GM12878 (cell line): ENCODE data around the gene NDUFB4. TPM values are rescaled to one million over a fixed set of nuclear protein-coding genes. Genes with fewer than 3 reads are reported as not detected.

Source experiments
- ATAC-seq: fragments of 200-7000 bp; cut with Tn5 transposase; 3 replicates; pipeline ENCODE4 v1.9.1; 2020; ENCODE audit warnings: mild to moderate bottlenecking, moderate library complexity
- BruUV-seq: library from RNA; stranded (reverse); fragments of 400-500 nt; replicated peaks from 2 replicates; lab custom pipeline; 2021; lab: Mats Ljungman, UMichigan
- CTCF ChIA-PET: fragments of 300-600 bp; sonication (Branson Sonifier 250); formaldehyde crosslinking; extraction: SDS; loops from one replicate; lab custom pipeline; 2021; ENCODE audit warnings: inconsistent platforms; lab: Yijun Ruan, JAX
- POLR2A ChIA-PET: fragments of 350-600 bp; formaldehyde crosslinking; extraction: SDS; loops from one replicate; lab custom pipeline; 2021; ENCODE audit warnings: inconsistent platforms; lab: Charles Lee
- RAD21 ChIA-PET: fragments of 300-600 bp; sonication (Branson Sonifier 250); formaldehyde crosslinking; loops from one replicate; lab custom pipeline; 2023; ENCODE audit warnings: antibody characterized with exemption; ENCODE audit not compliant: unreplicated experiment; lab: Charles Lee
- SMC1A ChIA-PET: fragments of 300-600 bp; sonication (Branson Sonifier 250); formaldehyde crosslinking; loops from one replicate; lab custom pipeline; 2023; ENCODE audit not compliant: unreplicated experiment, uncharacterized antibody; lab: Charles Lee
- DNase-seq: peaks from one replicate; pipeline ENCODE4 v3.0.0-alpha.2; 2011; ENCODE audit warnings: low read depth, low spot score
- FAIRE-seq: peaks from 3 replicates; lab custom pipeline; 2011; peaks lifted over from hg19 to GRCh38; lab: Jason Lieb, UNC
- H2AFZ ChIP-seq: 2 replicates; pipeline ENCODE4 v1.6.0; 2011; ENCODE audit warnings: low read depth, low read length, control low read depth; ENCODE audit not compliant: control insufficient read depth
- H3K27ac ChIP-seq: 2 replicates; pipeline ENCODE4 v1.5.1; 2011; ENCODE audit warnings: control low read depth; ENCODE audit not compliant: control insufficient read depth, insufficient read depth
- H3K27me3 ChIP-seq, 2 experiments: replicated peaks in 1 of 2; 2 replicates each; pipeline versions ENCODE4 v1.6.0 to v1.6.1; 2011; ENCODE audit warnings: low read length in 1 of 2; ENCODE audit not compliant: control insufficient read depth in 2 of 2, insufficient read depth in 2 of 2
- H3K36me3 ChIP-seq, 2 experiments: 2 replicates each; pipeline ENCODE4 v1.5.1; 2011; ENCODE audit warnings: low read length in 1 of 2; ENCODE audit not compliant: control insufficient read depth in 2 of 2, insufficient read depth in 2 of 2
- H3K4me1 ChIP-seq: 2 replicates; pipeline ENCODE4 v1.6.1; 2011; ENCODE audit warnings: mild to moderate bottlenecking, low read length, moderate library complexity, mixed read lengths; ENCODE audit not compliant: control insufficient read depth, insufficient read depth
- H3K4me2 ChIP-seq: 2 replicates; pipeline ENCODE4 v1.6.0; 2011; ENCODE audit warnings: control low read depth; ENCODE audit not compliant: control insufficient read depth, insufficient read depth
- H3K4me3 ChIP-seq: fragments of 200-600 bp; sonication (generic); 2 replicates; pipeline ENCODE4 v1.5.1; 2016
- H3K79me2 ChIP-seq: 2 replicates; pipeline ENCODE4 v1.6.0; 2011; ENCODE audit warnings: low read length; ENCODE audit not compliant: control insufficient read depth, insufficient read depth
- H3K9ac ChIP-seq: 2 replicates; pipeline ENCODE4 v1.8.0; 2011; ENCODE audit warnings: low read length, control low read depth, mixed read lengths; ENCODE audit not compliant: control insufficient read depth, insufficient read depth
- H3K9me3 ChIP-seq: replicated peaks from 3 replicates; pipeline ENCODE4 v1.5.1; 2011; ENCODE audit warnings: mild to moderate bottlenecking, low read length; ENCODE audit not compliant: control insufficient read depth, insufficient read depth
- H4K20me1 ChIP-seq: 2 replicates; pipeline ENCODE4 v1.6.0; 2011; ENCODE audit not compliant: control insufficient read depth, insufficient read depth
- BCL3 ChIP-seq: IDR thresholded peaks from 2 replicates; pipeline ENCODE4 v1.6.1; 2011; ENCODE audit warnings: borderline replicate concordance, low read depth, mild to moderate bottlenecking, moderate library complexity, low read length; ENCODE audit not compliant: insufficient read depth, poor library complexity, severe bottlenecking
- BHLHE40 ChIP-seq, 2 experiments: fragments of 450-650 bp in 1 of 2; IDR thresholded peaks; 2 replicates each; pipeline ENCODE4 v1.6.1; 2011 to 2017; ENCODE audit warnings: low read depth in 2 of 2, borderline replicate concordance in 1 of 2, improper control_type of control experiment in 1 of 2, low read length in 1 of 2, mild to moderate bottlenecking in 1 of 2
- E2F4 ChIP-seq: IDR thresholded peaks from 2 replicates; pipeline ENCODE4 v1.6.1; 2012; ENCODE audit warnings: low read depth, low read length, improper control_type of control experiment
- EED ChIP-seq: sonication (generic); IDR thresholded peaks from 2 replicates; pipeline ENCODE4 v1.6.1; 2016; ENCODE audit warnings: antibody characterized with exemption, low read depth
- FOXM1 ChIP-seq: IDR thresholded peaks from 2 replicates; pipeline ENCODE4 v1.6.1; 2012; ENCODE audit warnings: low read depth, mild to moderate bottlenecking, inconsistent platforms, low read length, moderate library complexity
- GATAD2B ChIP-seq: fragments of 450-650 bp; conservative IDR thresholded peaks from 2 replicates; pipeline ENCODE4 v1.6.1; 2017; ENCODE audit warnings: low read depth, mild to moderate bottlenecking, moderate library complexity
- HCFC1 ChIP-seq: fragments of 150-350 bp; IDR thresholded peaks from 2 replicates; pipeline ENCODE4 v1.6.1; 2014; ENCODE audit warnings: low read length
- HDAC6 ChIP-seq: fragments of 200-600 bp; sonication (generic); IDR thresholded peaks from one replicate; pipeline ENCODE4 v1.8.0; 2017; ENCODE audit warnings: antibody characterized with exemption; ENCODE audit not compliant: unreplicated experiment
- KDM1A ChIP-seq: fragments of 200-600 bp; sonication (generic); IDR thresholded peaks from 2 replicates; pipeline ENCODE4 v1.6.1; 2016; ENCODE audit warnings: borderline replicate concordance
- MAX ChIP-seq: IDR thresholded peaks from 2 replicates; pipeline ENCODE4 v1.6.1; 2012; ENCODE audit warnings: low read depth, low read length, improper control_type of control experiment
- MTA2 ChIP-seq: fragments of 450-650 bp; IDR thresholded peaks from 2 replicates; pipeline ENCODE4 v1.6.1; 2016; ENCODE audit warnings: low read depth, mild to moderate bottlenecking, moderate library complexity
- PML ChIP-seq: IDR thresholded peaks from 2 replicates; pipeline ENCODE4 v1.6.1; 2012; ENCODE audit warnings: low read length, inconsistent platforms
- RB1 ChIP-seq: fragments of 450-650 bp; formaldehyde crosslinking; IDR thresholded peaks from 2 replicates; pipeline ENCODE4 v1.6.1; 2017; ENCODE audit warnings: mild to moderate bottlenecking, borderline replicate concordance
- RFX5 ChIP-seq: IDR thresholded peaks from 2 replicates; pipeline ENCODE4 v1.6.1; 2011; ENCODE audit warnings: low read depth, low read length, improper control_type of control experiment
- SIN3A ChIP-seq: IDR thresholded peaks from 2 replicates; pipeline ENCODE4 v1.6.1; 2012; ENCODE audit warnings: low read depth, low read length, improper control_type of control experiment
- SMAD1 ChIP-seq: fragments of 450-650 bp; IDR thresholded peaks from 2 replicates; pipeline ENCODE4 v1.6.1; 2018; ENCODE audit warnings: mild to moderate bottlenecking, low read depth; ENCODE audit not compliant: partially characterized antibody
- SMARCA5 ChIP-seq: fragments of 450-650 bp; IDR thresholded peaks from 2 replicates; pipeline ENCODE4 v1.6.1; 2017; ENCODE audit warnings: mild to moderate bottlenecking
- SUZ12 ChIP-seq: fragments of 200-600 bp; sonication (generic); IDR thresholded peaks from one replicate; pipeline ENCODE4 v1.6.1; 2018; ENCODE audit warnings: antibody characterized with exemption, mild to moderate bottlenecking; ENCODE audit not compliant: unreplicated experiment
- YY1 ChIP-seq: IDR thresholded peaks from 2 replicates; pipeline ENCODE4 v1.6.1; 2011; ENCODE audit warnings: low read depth, mild to moderate bottlenecking, low read length
- ZSCAN29 ChIP-seq: fragments of 450-650 bp; IDR thresholded peaks from 2 replicates; pipeline ENCODE4 v1.6.1; 2017; ENCODE audit warnings: mild to moderate bottlenecking, moderate library complexity
- WGBS: methylation state at CpG from one replicate; pipeline ENCODE4 v1.1.6; 2016; ENCODE audit warnings: low lambda C conversion rate; ENCODE audit not compliant: insufficient replicate concordance, insufficient coverage; ENCODE audit errors: missing lambda C conversion rate; 5-methylcytosine and 5-hydroxymethylcytosine counted together
- in situ Hi-C: fragments of 300-500 bp; cut with MboI; formaldehyde crosslinking; loops from 9 replicates; pipeline ENCODE4 v1.14.3; 2018; ENCODE audit warnings: mixed read lengths
- intact Hi-C: fragments of 100-400 bp; cut with micrococcal nuclease; formaldehyde crosslinking; loops from one replicate; pipeline ENCODE4 v1.14.2; 2022; ENCODE audit not compliant: unreplicated experiment
- polyA plus RNA-seq, 11 experiments: library from polyadenylated mRNA; depleted of rRNA in 4 of 11; unstranded in 6 of 11; stranded (reverse) in 5 of 11; fragments of >200 nt; fragmentation: Nextera tagmentation in 4 of 11; fragmentation: Illumina TruSeq in 1 of 11; extraction: Ambion mirVana in 4 of 11; extraction: Trizol in 1 of 11; gene quantifications; 1 replicate in 1 of 11; 2 replicates in 10 of 11; pipeline versions ENCODE4 v1.2.1 to v1.2.3, GENCODE V29; 2011 to 2016; ENCODE audit warnings: inconsistent platforms in 2 of 11, missing spikeins in 2 of 11, low read depth in 1 of 11
- total RNA-seq, 4 experiments: library from RNA; depleted of rRNA in 3 of 4; stranded (reverse); fragments of >200 nt in 3 of 4; fragmentation: Illumina TruSeq in 1 of 4; extraction: Trizol in 1 of 4; gene quantifications; 2 replicates each; pipeline versions ENCODE4 v1.2.1 to v1.2.3, GENCODE V29; 2013 to 2021

NDUFB4 gene
- total and polyA plus RNA-seq, 10 of the 15 experiments (the other 5 are each of a cell fraction or from before 2014, with no cell fraction given): 155 to 864 (median 387) TPM

- Histone ChIP-seq H3K27me3 (no peaks in the 10 kb centered on the region), H4K20me1 (no peaks in the 10 kb centered on the region), H3K4me1 (no peaks in the 10 kb centered on the region), H3K4me3 (no peak overlapping the region), H3K4me2 (no peak overlapping the region), H3K36me3 (no peaks in the 10 kb centered on the region), H3K27ac (no peak overlapping the region), H2AFZ (no peak overlapping the region), H3K9ac (no peak overlapping the region), H3K79me2 (no peaks in the 10 kb centered on the region)
- BruUV-seq: no TSS peak
- ChIA-PET POLR2A (no interaction called here), SMC1A (no interaction called here), RAD21 (interaction anchor here (1.1 kb wide), 1 partner anchor 8 kb away, joined by 3 read pairs; no protein-coding TSS in a partner anchor)
- no peak for ATAC-seq
- in situ Hi-C loops (loop anchor here (5.0 kb wide), 1 partner anchor 308 kb away; no protein-coding TSS in a partner anchor), intact Hi-C loops (loop anchor here (10.0 kb wide), 1 partner anchor 726 kb away; no protein-coding TSS in a partner anchor)
- no peak for FAIRE-seq
- DNase-seq: no peak
- WGBS: 5% methylated on average over 1 of the region's 1 CpG
- TF ChIP-seq SMAD1 (no peak), MAX (no peak), SUZ12 (no peak), MTA2 (no peak), EED (no peak), GATAD2B (no peak), FOXM1 (no peak), KDM1A (no peak), E2F4 (no peak), RB1 (no peak), RFX5 (no peak), HDAC6 (no peak), BCL3 (no peak), SIN3A (no peak), BHLHE40 (IDR thresholded peaks at IDR 0.05; ENCODE audit: borderline replicate concordance in 1 of 2, low read depth in 2 of 2, low read length in 1 of 2) (no peak), HCFC1 (no peak), PML (no peak), ZSCAN29 (no peak), YY1 (no peak), SMARCA5 (no peak)
- TF ChIP-seq, all 136 proteins: peak for 0
- no peaks in the 10 kb centered on the region for H3K9me3 ChIP-seq
- CTCF ChIA-PET: interaction anchor here (1.6 to 2.6 kb wide), 2 partner anchors 8 to 17 kb away, joined by 5 to 8 read pairs; no protein-coding TSS in a partner anchor
These were observed 45.6 kb upstream of the NDUFB4 start for GRCh38 chr3:120550546-120550945.
